GM12878 (cell line): ENCODE measurements around the gene ZCWPW2. TPM values are rescaled to one million over a fixed set of nuclear protein-coding genes. Genes with fewer than 3 reads are reported as not detected.
A peak's percentile ranks its signal among the peaks of the same experiment; 100 is the strongest.

Experiments used
- CBX5 ChIP-seq: sonication (generic); IDR thresholded peaks from 2 replicates; pipeline ENCODE4 v1.6.1; 2016; ENCODE audit warnings: low read depth, moderate library complexity, mild to moderate bottlenecking, inconsistent platforms
- CEBPZ ChIP-seq: fragments of 150-350 bp; IDR thresholded peaks from 2 replicates; pipeline ENCODE4 v1.6.1; 2016; ENCODE audit warnings: low read depth, low read length
- GABPA ChIP-seq: IDR thresholded peaks from 2 replicates; pipeline ENCODE4 v1.6.1; 2014; ENCODE audit warnings: antibody characterized with exemption, low read depth, mild to moderate bottlenecking, inconsistent platforms
- GATAD2B ChIP-seq: fragments of 450-650 bp; conservative IDR thresholded peaks from 2 replicates; pipeline ENCODE4 v1.6.1; 2017; ENCODE audit warnings: low read depth, mild to moderate bottlenecking, moderate library complexity
- IRF5 ChIP-seq: fragments of 450-650 bp; IDR thresholded peaks from 2 replicates; pipeline ENCODE4 v1.6.1; 2017; ENCODE audit warnings: borderline replicate concordance
- MAX ChIP-seq: IDR thresholded peaks from 2 replicates; pipeline ENCODE4 v1.6.1; 2012; ENCODE audit warnings: low read depth, low read length, improper control_type of control experiment
- MLLT1 ChIP-seq: fragments of 450-650 bp; IDR thresholded peaks from 2 replicates; pipeline ENCODE4 v1.6.1; 2016; ENCODE audit warnings: mild to moderate bottlenecking
- MYC ChIP-seq: IDR thresholded peaks from 2 replicates; pipeline ENCODE4 v1.6.1; 2011; ENCODE audit warnings: mild to moderate bottlenecking, low read length, moderate library complexity, inconsistent platforms; ENCODE audit not compliant: insufficient read depth, insufficient replicate concordance, insufficient read length, severe bottlenecking
- PKNOX1 ChIP-seq: fragments of 450-650 bp; IDR thresholded peaks from 2 replicates; pipeline ENCODE4 v1.6.1; 2016; ENCODE audit warnings: mild to moderate bottlenecking
- POLR2A ChIP-seq: IDR thresholded peaks from 2 replicates; pipeline ENCODE4 v1.6.1; 2011; ENCODE audit warnings: low read depth, mild to moderate bottlenecking, low read length
- RAD51 ChIP-seq: fragments of 450-650 bp; IDR thresholded peaks from 2 replicates; pipeline ENCODE4 v1.6.1; 2016; ENCODE audit warnings: moderate library complexity, mild to moderate bottlenecking, inconsistent platforms
- RB1 ChIP-seq: fragments of 450-650 bp; formaldehyde crosslinking; IDR thresholded peaks from 2 replicates; pipeline ENCODE4 v1.6.1; 2017; ENCODE audit warnings: mild to moderate bottlenecking, borderline replicate concordance
- RCOR1 ChIP-seq: conservative IDR thresholded peaks from 2 replicates; pipeline ENCODE4 v1.6.1; 2012; ENCODE audit warnings: low read depth, low read length, improper control_type of control experiment
- RELB ChIP-seq: fragments of 450-650 bp; IDR thresholded peaks from 2 replicates; pipeline ENCODE4 v1.6.1; 2017; ENCODE audit warnings: low read depth, mild to moderate bottlenecking, moderate library complexity
- SREBF2 ChIP-seq: IDR thresholded peaks from 2 replicates; pipeline ENCODE4 v1.6.1; 2012; ENCODE audit warnings: mild to moderate bottlenecking, low read length
- TCF3 ChIP-seq: IDR thresholded peaks from 2 replicates; pipeline ENCODE4 v1.6.1; 2012; ENCODE audit warnings: low read depth, mild to moderate bottlenecking, low read length, borderline replicate concordance; ENCODE audit not compliant: insufficient read depth
- ZNF592 ChIP-seq: fragments of 450-650 bp; IDR thresholded peaks from 2 replicates; pipeline ENCODE4 v1.6.1; 2017; ENCODE audit warnings: mild to moderate bottlenecking, moderate library complexity
- polyA plus RNA-seq, 11 experiments: library from polyadenylated mRNA; depleted of rRNA in 4 of 11; unstranded in 6 of 11; stranded (reverse) in 5 of 11; fragments of >200 nt; fragmentation: Nextera tagmentation in 4 of 11; fragmentation: Illumina TruSeq in 1 of 11; extraction: Ambion mirVana in 4 of 11; extraction: Trizol in 1 of 11; gene quantifications; 1 replicate in 1 of 11; 2 replicates in 10 of 11; pipeline versions ENCODE4 v1.2.1 to v1.2.3, GENCODE V29; 2011 to 2016; ENCODE audit warnings: inconsistent platforms in 2 of 11, missing spikeins in 2 of 11, low read depth in 1 of 11
- total RNA-seq, 4 experiments: library from RNA; depleted of rRNA in 3 of 4; stranded (reverse); fragments of >200 nt in 3 of 4; fragmentation: Illumina TruSeq in 1 of 4; extraction: Trizol in 1 of 4; gene quantifications; 2 replicates each; pipeline versions ENCODE4 v1.2.1 to v1.2.3, GENCODE V29; 2013 to 2021

The ZCWPW2 gene
- total and polyA plus RNA-seq, 10 of the 15 experiments (the other 5 are each of a cell fraction or from before 2014, with no cell fraction given): 0.09 to 0.38 (median 0.22) TPM; not detected in 3

- TF ChIP-seq ZNF592 (no peak), RELB (peak; percentile 82), RB1 (no peak), MLLT1 (peak; percentile 86), MYC (no peak), PKNOX1 (peak; percentile 78; the same call in 1 of the 2 replicates), GABPA (no peak), GATAD2B (no peak), POLR2A (no peak), MAX (no peak), RCOR1 (no peak), RAD51 (no peak; the same call in 1 of the 2 replicates), CEBPZ (no peak), IRF5 (no peak), CBX5 (no peak), TCF3 (no peak), SREBF2 (no peak)
Measured at GRCh38 chr3:28326458-28326926, 22.0 kb upstream of the ZCWPW2 start (continued).
